K562 (cell line): ENCODE measurements around the gene NAA15. TPM values are rescaled to one million over a fixed set of nuclear protein-coding genes. Genes with fewer than 3 reads are reported as not detected.

Source experiments
- AFF4 ChIP-seq: sonication (generic); formaldehyde crosslinking; IDR thresholded peaks from 2 replicates; pipeline ENCODE4 v1.8.0; 2023; ENCODE audit warnings: mild to moderate bottlenecking, missing genetic modification reagents
- CTBP1 ChIP-seq: fragments of 450-650 bp; IDR thresholded peaks from 2 replicates; pipeline ENCODE4 v1.6.1; 2016; ENCODE audit warnings: borderline replicate concordance
- FOSL1 ChIP-seq: fragments of 200-800 bp; sonication (Bioruptor generic); conservative IDR thresholded peaks from 2 replicates; pipeline ENCODE4 v1.6.1; 2016; ENCODE audit warnings: missing genetic modification characterization, missing compliant biosample characterization
- GABPA ChIP-seq: fragments of 200-800 bp; sonication (Bioruptor generic); conservative IDR thresholded peaks from 2 replicates; pipeline ENCODE4 v1.6.1; 2016; ENCODE audit warnings: low read depth, missing genetic modification characterization, missing compliant biosample characterization
- GTF2E2 ChIP-seq: fragments of 200-800 bp; sonication (Bioruptor generic); IDR thresholded peaks from 2 replicates; pipeline ENCODE4 v1.6.1; 2016; ENCODE audit warnings: missing genetic modification characterization, missing compliant biosample characterization
- GTF2F1 ChIP-seq: IDR thresholded peaks from 2 replicates; pipeline ENCODE4 v1.6.1; 2011; ENCODE audit warnings: low read depth, low read length, improper control_type of control experiment
- HLTF ChIP-seq: fragments of 450-650 bp; IDR thresholded peaks from 2 replicates; pipeline ENCODE4 v1.6.1; 2016
- HNRNPH1 ChIP-seq: fragments of 200-400 bp; formaldehyde crosslinking; optimal IDR thresholded peaks from 2 replicates; pipeline ENCODE3; 2017; ENCODE audit warnings: low read depth, mild to moderate bottlenecking, low read length, moderate library complexity
- HSF4 ChIP-seq: fragments of 250-450 bp; sonication (Bioruptor Pico); IDR thresholded peaks from 2 replicates; pipeline ENCODE4 v2.1.2; 2022; ENCODE audit warnings: mild to moderate bottlenecking, moderate library complexity, borderline replicate concordance
- KAT7 ChIP-seq: sonication (generic); formaldehyde crosslinking; IDR thresholded peaks from 2 replicates; pipeline ENCODE4 v1.8.0; 2022; ENCODE audit warnings: missing genetic modification reagents, mild to moderate bottlenecking, borderline replicate concordance
- MBD2 ChIP-seq: sonication (generic); IDR thresholded peaks from 2 replicates; pipeline ENCODE4 v1.6.1; 2016; ENCODE audit warnings: low read depth, borderline replicate concordance
- MEIS2 ChIP-seq: fragments of 450-650 bp; IDR thresholded peaks from 2 replicates; pipeline ENCODE4 v1.6.1; 2014; ENCODE audit warnings: mild to moderate bottlenecking; ENCODE audit not compliant: partially characterized antibody
- NCOA6 ChIP-seq: fragments of 450-650 bp; IDR thresholded peaks from 2 replicates; pipeline ENCODE4 v1.6.1; 2017; ENCODE audit warnings: mild to moderate bottlenecking
- PHTF2 ChIP-seq: fragments of 250-450 bp; sonication (Bioruptor Pico); IDR thresholded peaks from 2 replicates; pipeline ENCODE4 v1.5.0; 2021; ENCODE audit warnings: mild to moderate bottlenecking
- POU5F1 ChIP-seq: fragments of 150-350 bp; IDR thresholded peaks from 2 replicates; pipeline ENCODE4 v1.6.1; 2014; ENCODE audit warnings: borderline replicate concordance, low read length, low read depth, mild to moderate bottlenecking; ENCODE audit not compliant: partially characterized antibody
- RFX5 ChIP-seq: IDR thresholded peaks from 2 replicates; pipeline ENCODE4 v1.6.1; 2011; ENCODE audit warnings: low read depth, mild to moderate bottlenecking, improper control_type of control experiment, low read length
- SP1 ChIP-seq: sonication (generic); formaldehyde crosslinking; IDR thresholded peaks from 2 replicates; pipeline ENCODE4 v1.8.1; 2022; ENCODE audit warnings: mild to moderate bottlenecking, missing genetic modification reagents
- TARDBP ChIP-seq: fragments of 450-650 bp; IDR thresholded peaks from 2 replicates; pipeline ENCODE4 v1.6.1; 2016
- ZBTB49 ChIP-seq: sonication (generic); formaldehyde crosslinking; IDR thresholded peaks from 2 replicates; pipeline ENCODE4 v1.8.0; 2022; ENCODE audit warnings: missing genetic modification reagents, mild to moderate bottlenecking, borderline replicate concordance
- ZNF217 ChIP-seq: sonication (generic); formaldehyde crosslinking; IDR thresholded peaks from 2 replicates; pipeline ENCODE4 v1.8.0; 2022; ENCODE audit warnings: mild to moderate bottlenecking, missing genetic modification reagents
- ZNF511 ChIP-seq: sonication (generic); formaldehyde crosslinking; IDR thresholded peaks from 2 replicates; pipeline ENCODE4 v1.8.0; 2022; ENCODE audit warnings: mild to moderate bottlenecking, missing genetic modification reagents
- ZNF644 ChIP-seq: fragments of 200-800 bp; sonication (Bioruptor generic); IDR thresholded peaks from 2 replicates; pipeline ENCODE4 v1.6.1; 2016; ENCODE audit warnings: low read depth, missing genetic modification characterization, missing compliant biosample characterization
- polyA plus RNA-seq, 8 experiments: library from polyadenylated mRNA; depleted of rRNA in 4 of 8; stranded (reverse) in 5 of 8; unstranded in 3 of 8; fragments of >200 nt; fragmentation: Nextera tagmentation in 2 of 8; fragmentation: Illumina TruSeq in 1 of 8; extraction: Ambion mirVana in 2 of 8; extraction: Trizol in 1 of 8; gene quantifications; 2 replicates each; pipeline versions ENCODE4 v1.2.1 to v1.2.3, GENCODE V29; 2011 to 2014; ENCODE audit warnings: inconsistent platforms in 1 of 8, missing spikeins in 1 of 8
- total RNA-seq, 7 experiments: library from RNA; depleted of rRNA in 6 of 7; stranded (reverse); fragments of >200 nt in 6 of 7; fragmentation: Illumina TruSeq in 2 of 7; extraction: Trizol in 2 of 7; gene quantifications; 2 replicates each; pipeline versions ENCODE4 v1.2.1 to v1.2.3, GENCODE V29; 2011 to 2021; ENCODE audit warnings: low replicate concordance in 1 of 7
- TF ChIP-seq, protein P1 (sequence below): fragments of 250-450 bp; sonication (Bioruptor Pico); IDR thresholded peaks from 2 replicates; pipeline ENCODE4 v1.9.0; 2021; ENCODE audit warnings: mild to moderate bottlenecking

The NAA15 gene
- total and polyA plus RNA-seq, 9 of the 15 experiments (the other 6 are each of a cell fraction or from before 2014, with no cell fraction given): 37.8 to 117 (median 63.2) TPM

DNA sequence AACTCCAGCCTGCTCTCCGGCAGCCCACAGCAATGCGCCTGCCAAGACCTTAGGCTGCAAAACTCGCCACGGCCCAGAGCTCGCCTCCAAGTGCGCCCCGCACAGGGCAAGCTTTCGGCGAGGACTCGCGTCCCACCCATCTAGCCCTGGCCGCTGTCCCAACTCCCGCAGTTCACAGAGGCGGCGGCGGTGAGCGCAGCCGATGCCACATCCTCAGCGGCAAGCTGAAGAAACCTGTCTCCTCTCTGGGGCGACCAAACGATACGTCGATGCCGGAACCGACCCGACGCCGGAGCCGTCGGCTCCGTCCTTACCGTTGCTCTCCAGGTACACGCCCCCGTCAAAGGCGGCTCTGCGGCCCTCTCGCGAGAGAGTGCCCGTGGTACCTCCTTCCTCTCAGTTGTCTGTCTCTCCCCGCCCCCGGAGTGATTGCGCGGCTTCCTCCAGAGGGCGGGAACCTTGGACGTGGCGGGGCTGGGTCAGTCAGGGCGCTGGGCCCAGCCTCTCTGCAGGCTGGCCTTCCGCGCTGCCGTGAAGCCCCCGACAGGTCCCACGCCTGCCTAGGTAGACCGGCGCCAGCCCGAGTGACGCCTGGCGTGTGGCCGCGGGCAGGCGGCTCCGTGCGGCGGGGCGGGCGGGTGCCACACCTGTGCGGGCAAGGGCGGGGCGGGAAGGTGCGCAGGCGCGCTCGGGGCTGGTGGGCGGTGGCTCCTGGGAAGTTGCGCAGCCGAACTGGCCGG, 152.2 kb downstream of the NAA15 start (continued):
- TF ChIP-seq GABPA (tag) (peak; percentile 65; the same call in 1 of the 2 replicates), GTF2F1 (peak; percentile 21; the same call in 1 of the 2 replicates), SP1 (CRISPR knock-in tag) (peak; percentile 84), ZBTB49 (no peak; the same call in 1 of the 2 replicates), GTF2E2 (tag) (no peak), MBD2 (0 out of 2 replicates have a peak, but pooled peaks have one; percentile 52), HNRNPH1 (no peak), MEIS2 (peak; percentile 65), NCOA6 (peak; percentile 99), TARDBP (0 out of 2 replicates have a peak, but pooled peaks have one; percentile 14), HLTF (no peak), FOSL1 (no peak), PHTF2 (CRISPR knock-in tag) (no peak), ZNF511 (peak; percentile 89), AFF4 (peak; percentile 80), POU5F1 (no peak), CTBP1 (peak; percentile 82), HSF4 (CRISPR knock-in tag) (no peak), ZNF217 (no peak), RFX5 (no peak), KAT7 (CRISPR knock-in tag) (peak; percentile 76; the same call in 1 of the 2 replicates), ZNF644 (no peak)
- TF ChIP-seq, protein P1, sequence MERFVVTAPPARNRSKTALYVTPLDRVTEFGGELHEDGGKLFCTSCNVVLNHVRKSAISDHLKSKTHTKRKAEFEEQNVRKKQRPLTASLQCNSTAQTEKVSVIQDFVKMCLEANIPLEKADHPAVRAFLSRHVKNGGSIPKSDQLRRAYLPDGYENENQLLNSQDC: no peak
